ENCODE results near the gene ANKRD52.

Gene ANKRD52

GRCh38 chr12:56224102-56224701, 34.0 kb downstream of the ANKRD52 start, which contains the start of gene NABP2:
Gene NABP2 (plus strand): TSS chr12:56224342. CDS start chr12:56224857, 515 bp downstream.
- TF ChIP-seq, protein P1, sequence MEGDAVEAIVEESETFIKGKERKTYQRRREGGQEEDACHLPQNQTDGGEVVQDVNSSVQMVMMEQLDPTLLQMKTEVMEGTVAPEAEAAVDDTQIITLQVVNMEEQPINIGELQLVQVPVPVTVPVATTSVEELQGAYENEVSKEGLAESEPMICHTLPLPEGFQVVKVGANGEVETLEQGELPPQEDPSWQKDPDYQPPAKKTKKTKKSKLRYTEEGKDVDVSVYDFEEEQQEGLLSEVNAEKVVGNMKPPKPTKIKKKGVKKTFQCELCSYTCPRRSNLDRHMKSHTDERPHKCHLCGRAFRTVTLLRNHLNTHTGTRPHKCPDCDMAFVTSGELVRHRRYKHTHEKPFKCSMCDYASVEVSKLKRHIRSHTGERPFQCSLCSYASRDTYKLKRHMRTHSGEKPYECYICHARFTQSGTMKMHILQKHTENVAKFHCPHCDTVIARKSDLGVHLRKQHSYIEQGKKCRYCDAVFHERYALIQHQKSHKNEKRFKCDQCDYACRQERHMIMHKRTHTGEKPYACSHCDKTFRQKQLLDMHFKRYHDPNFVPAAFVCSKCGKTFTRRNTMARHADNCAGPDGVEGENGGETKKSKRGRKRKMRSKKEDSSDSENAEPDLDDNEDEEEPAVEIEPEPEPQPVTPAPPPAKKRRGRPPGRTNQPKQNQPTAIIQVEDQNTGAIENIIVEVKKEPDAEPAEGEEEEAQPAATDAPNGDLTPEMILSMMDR (IDR thresholded peaks at IDR 0.05; ENCODE audit: low read depth, low read length, missing control alignments) = peak; percentile 86
- peak; percentile 96 for DNase-seq (ENCODE audit: extremely low read depth, low read depth)
- H3K4me3 ChIP-seq (replicated peaks; ENCODE audit: low read depth, low read length) = peak within 1 kb of the TSS; percentile 73

GRCh38 chr12:56223571-56224101, 34.5 kb downstream of the ANKRD52 start:
- DNase-seq (ENCODE audit: extremely low read depth, low read depth) = no peak
- TF ChIP-seq, protein P1 (IDR thresholded peaks at IDR 0.05; ENCODE audit: low read depth, low read length, missing control alignments) = no peak
- H3K4me3 ChIP-seq (replicated peaks; ENCODE audit: low read depth, low read length) = 0 out of 2 replicates have a peak overlapping the region, but pooled peaks have one; percentile 10

DNA sequence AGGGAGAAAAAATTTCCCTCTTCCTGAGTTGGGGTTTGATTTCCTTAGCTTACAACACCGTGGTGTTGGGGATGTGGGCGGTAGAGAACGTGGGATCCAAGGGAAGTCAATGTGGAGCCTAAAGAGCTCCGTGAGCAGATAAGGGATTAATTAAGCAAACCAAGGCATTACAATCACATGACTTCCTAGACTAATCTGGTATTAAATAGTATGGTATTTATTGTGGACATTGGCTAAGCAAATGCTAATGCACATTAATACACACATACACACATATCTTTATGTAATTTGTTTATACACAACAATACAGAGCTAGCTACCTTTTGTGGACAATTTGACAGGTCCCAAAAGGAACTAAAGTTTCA, 35.7 kb downstream of the ANKRD52 start:
- no peak for DNase-seq (ENCODE audit: extremely low read depth, low read depth)
- TF ChIP-seq, protein P1 (IDR thresholded peaks at IDR 0.05; ENCODE audit: low read depth, low read length, missing control alignments) = no peak
- H3K4me3 ChIP-seq (replicated peaks; ENCODE audit: low read depth, low read length) = peak overlapping the region; percentile 89

- DNase-seq (ENCODE audit: extremely low read depth, low read depth) = peak; percentile 92
- TF ChIP-seq, protein P1 (IDR thresholded peaks at IDR 0.05; ENCODE audit: low read depth, low read length, missing control alignments) = no peak
- H3K4me3 ChIP-seq (replicated peaks; ENCODE audit: low read depth, low read length) = peak within 1 kb of the TSS; percentile 89
Measured at GRCh38 chr12:56221757-56222530, 36.2 kb downstream of the ANKRD52 start, which contains the start of gene RNF41. Gene RNF41 (minus strand): TSS chr12:56221922. CDS start chr12:56214047, 7,875 bp downstream.

GRCh38 chr12:56221232-56221756, 36.9 kb downstream of the ANKRD52 start:
- TF ChIP-seq, protein P1 (IDR thresholded peaks at IDR 0.05; ENCODE audit: low read depth, low read length, missing control alignments) = no peak
- peak overlapping the region; percentile 89 for H3K4me3 ChIP-seq (replicated peaks; ENCODE audit: low read depth, low read length)
- no peak for DNase-seq (ENCODE audit: extremely low read depth, low read depth)

- DNase-seq (ENCODE audit: extremely low read depth, low read depth) = no peak
- peak overlapping the region; percentile 89 for H3K4me3 ChIP-seq (replicated peaks; ENCODE audit: low read depth, low read length)
- TF ChIP-seq, protein P1 (IDR thresholded peaks at IDR 0.05; ENCODE audit: low read depth, low read length, missing control alignments) = no peak
Measured at GRCh38 chr12:56220611-56221231, 37.5 kb downstream of the ANKRD52 start.

Measured in HFF-Myc (cell line).